Esophagus squamous epithelium (tissue), 5 donors: Measurements from ENCODE around the gene COL23A1. TPM values are rescaled to one million over a fixed set of nuclear protein-coding genes. Genes with fewer than 3 reads are reported as not detected.

Experiments
- DNase-seq: peaks from one replicate; lab custom pipeline; 2025; lab: John Stamatoyannopoulos, UW
- H3K27ac ChIP-seq, 4 donors: fragments of 200-600 bp; sonication (generic); one replicate each; pipeline ENCODE4 v1.5.1; 2016 to 2019; ENCODE audit warnings: mild to moderate bottlenecking in 1 of 4
- H3K27me3 ChIP-seq, 4 donors: fragments of 200-600 bp; sonication (generic); 1 replicate in 3 of 4; 2 replicates in 1 of 4; pipeline versions ENCODE4 v1.5.1 to v1.6.0; 2017 to 2021; ENCODE audit warnings: antibody characterized with exemption in 1 of 4
- H3K36me3 ChIP-seq, 3 donors: fragments of 200-600 bp; sonication (generic); one replicate each; pipeline ENCODE4 v1.5.1; 2016 to 2019
- H3K4me1 ChIP-seq, 3 donors: fragments of 200-600 bp; sonication (generic); one replicate each; pipeline ENCODE4 v1.5.1; 2017 to 2019
- H3K4me3 ChIP-seq, 4 donors: fragments of 200-600 bp; sonication (generic); 1 replicate in 3 of 4; 2 replicates in 1 of 4; pipeline ENCODE4 v1.5.1; 2016 to 2019; ENCODE audit warnings: mild to moderate bottlenecking in 2 of 4, moderate library complexity in 1 of 4
- H3K9me3 ChIP-seq, 3 donors: fragments of 200-600 bp; sonication (generic); one replicate each; pipeline ENCODE4 v1.5.1; 2016 to 2019
- POLR2A ChIP-seq, 4 donors: fragments of 450-650 bp; IDR thresholded peaks; one replicate each; pipeline ENCODE4 v1.6.1; 2017; ENCODE audit warnings: antibody characterized with exemption in 4 of 4, mild to moderate bottlenecking in 4 of 4, moderate library complexity in 3 of 4
- WGBS, 2 donors: methylation state at CpG; one replicate each; pipeline ENCODE4 v1.1.5; 2018; 5-methylcytosine and 5-hydroxymethylcytosine counted together
- intact Hi-C: fragments of 100-400 bp; cut with DNase I; formaldehyde crosslinking; loops from one replicate; pipeline ENCODE4 v1.15.0; 2022
- total RNA-seq, 4 donors: library from RNA; depleted of rRNA; stranded (reverse); fragments of >200 nt; gene quantifications; one replicate each; pipeline ENCODE4 v1.1.0, GENCODE V29; 2016
- TF ChIP-seq, protein P1 (sequence below), 6 experiments: fragments of 450-650 bp in 4 of 6; fragments of 200-600 bp in 2 of 6; sonication (generic) in 2 of 6; IDR thresholded peaks; one replicate each; pipeline ENCODE4 v1.5.1; 2016 to 2019; ENCODE audit warnings: antibody characterized with exemption in 6 of 6, mild to moderate bottlenecking in 4 of 6, moderate library complexity in 4 of 6
- donor health status: DM: yes; HTN: yes; CAD: no.

Gene COL23A1
- total RNA-seq, 4 donors from 2014 or later: 0.41 to 1.5 (median 0.44) TPM; not detected in 1

- no peak overlapping the region for H3K4me3 ChIP-seq
- DNase-seq: no peak
- WGBS, 2 donors: 79 to 83% methylated on average over 3 to 4 of the region's 5 CpGs
- TF ChIP-seq POLR2A (IDR thresholded peaks at IDR 0.05): no peak
- TF ChIP-seq, protein P1, sequence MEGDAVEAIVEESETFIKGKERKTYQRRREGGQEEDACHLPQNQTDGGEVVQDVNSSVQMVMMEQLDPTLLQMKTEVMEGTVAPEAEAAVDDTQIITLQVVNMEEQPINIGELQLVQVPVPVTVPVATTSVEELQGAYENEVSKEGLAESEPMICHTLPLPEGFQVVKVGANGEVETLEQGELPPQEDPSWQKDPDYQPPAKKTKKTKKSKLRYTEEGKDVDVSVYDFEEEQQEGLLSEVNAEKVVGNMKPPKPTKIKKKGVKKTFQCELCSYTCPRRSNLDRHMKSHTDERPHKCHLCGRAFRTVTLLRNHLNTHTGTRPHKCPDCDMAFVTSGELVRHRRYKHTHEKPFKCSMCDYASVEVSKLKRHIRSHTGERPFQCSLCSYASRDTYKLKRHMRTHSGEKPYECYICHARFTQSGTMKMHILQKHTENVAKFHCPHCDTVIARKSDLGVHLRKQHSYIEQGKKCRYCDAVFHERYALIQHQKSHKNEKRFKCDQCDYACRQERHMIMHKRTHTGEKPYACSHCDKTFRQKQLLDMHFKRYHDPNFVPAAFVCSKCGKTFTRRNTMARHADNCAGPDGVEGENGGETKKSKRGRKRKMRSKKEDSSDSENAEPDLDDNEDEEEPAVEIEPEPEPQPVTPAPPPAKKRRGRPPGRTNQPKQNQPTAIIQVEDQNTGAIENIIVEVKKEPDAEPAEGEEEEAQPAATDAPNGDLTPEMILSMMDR (IDR thresholded peaks at IDR 0.05): no peak
- no peaks in the 10 kb centered on the region for H3K4me1 ChIP-seq
- intact Hi-C loops: no loop called here
- H3K36me3 ChIP-seq: peaks cover 4 to 99% (median 9%) of the 10 kb centered on the region in 3 donors
- no peaks in the 10 kb centered on the region for H3K9me3 ChIP-seq
- H3K27ac ChIP-seq: no peak overlapping the region
- H3K27me3 ChIP-seq: no peaks in the 10 kb centered on the region
Observed at GRCh38 chr5:178221853-178222252, 368.3 kb downstream of the COL23A1 start.

DNA sequence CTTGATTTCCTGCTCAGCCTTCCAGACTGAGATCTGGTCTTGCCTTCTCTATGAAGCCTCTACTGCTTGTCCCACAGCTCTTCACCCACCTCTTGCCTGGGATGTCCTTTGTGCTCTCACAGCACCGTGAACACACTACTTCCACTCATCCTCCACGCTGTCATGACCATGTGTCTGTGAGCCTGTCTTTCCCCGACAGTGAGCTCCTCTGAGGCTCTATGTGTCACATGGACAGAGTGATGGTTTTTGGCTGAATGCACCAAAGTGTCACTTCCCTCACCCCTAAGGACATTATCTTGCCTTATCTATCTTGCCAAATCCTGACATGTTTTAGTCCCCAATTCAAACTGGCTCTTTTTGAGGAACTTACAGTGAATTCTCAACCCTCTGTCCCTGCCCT is 368.9 kb downstream of the COL23A1 start:
- intact Hi-C loops: no loop called here

GRCh38 chr5:178218827-178219226 is 371.4 kb downstream of the COL23A1 start:
- no peak for DNase-seq
- no peaks in the 10 kb centered on the region for H3K27me3 ChIP-seq
- TF ChIP-seq POLR2A (IDR thresholded peaks at IDR 0.05): no peak
- TF ChIP-seq, protein P1 (IDR thresholded peaks at IDR 0.05): no peak
- no peak overlapping the region for H3K27ac ChIP-seq
- H3K4me1 ChIP-seq: peaks cover 0 to 11% (median 3%) of the 10 kb centered on the region in 3 donors
- H3K9me3 ChIP-seq: no peaks in the 10 kb centered on the region
- peaks cover 27 to 99% (median 30%) of the 10 kb centered on the region in 3 donors for H3K36me3 ChIP-seq
- no peak overlapping the region for H3K4me3 ChIP-seq
- intact Hi-C loops: no loop called here
- 62 to 81% methylated on average over 3 of the region's 3 CpGs for WGBS, 2 donors

More for the DNA sequence above, 368.9 kb downstream of the COL23A1 start:
- peaks cover 4 to 99% (median 13%) of the 10 kb centered on the region in 3 donors for H3K36me3 ChIP-seq
- H3K4me3 ChIP-seq: no peak overlapping the region
- no peaks in the 10 kb centered on the region for H3K4me1 ChIP-seq
- H3K9me3 ChIP-seq: no peaks in the 10 kb centered on the region
- DNase-seq: no peak
- no peaks in the 10 kb centered on the region for H3K27me3 ChIP-seq
- 62 to 77% methylated on average over 3 of the region's 3 CpGs for WGBS, 2 donors
- TF ChIP-seq POLR2A (IDR thresholded peaks at IDR 0.05): no peak
- TF ChIP-seq, protein P1 (IDR thresholded peaks at IDR 0.05): no peak
- H3K27ac ChIP-seq: no peak overlapping the region

- intact Hi-C loops: no loop called here
- Histone ChIP-seq H3K27ac (no peak overlapping the region), H3K36me3 (peaks cover 32 to 99% (median 33%) of the 10 kb centered on the region in 3 donors)
Observed at GRCh38 chr5:178218237-178218776, 371.9 kb downstream of the COL23A1 start.

DNA sequence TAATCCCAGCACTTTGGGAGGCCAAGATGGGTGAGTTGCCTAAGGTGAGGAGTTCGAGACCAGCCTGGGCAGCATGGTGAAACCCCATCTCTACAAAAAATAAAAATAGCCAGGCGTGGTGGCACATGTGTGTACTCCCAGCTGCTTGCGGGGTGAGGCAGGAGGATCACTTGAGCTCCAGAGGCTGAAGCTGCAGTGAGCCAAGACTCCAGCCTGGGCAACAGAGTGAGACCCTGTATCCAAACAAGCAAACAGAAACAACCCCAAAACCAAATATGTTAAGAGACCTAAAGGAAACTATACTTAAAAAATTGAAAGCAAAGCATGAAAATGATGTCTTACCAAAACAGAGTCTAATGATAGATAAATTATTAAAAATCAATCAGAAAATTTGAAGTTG is 373.4 kb downstream of the COL23A1 start:
- intact Hi-C loops: no loop called here
- Histone ChIP-seq H3K27me3 (no peaks in the 10 kb centered on the region), H3K9me3 (no peaks in the 10 kb centered on the region), H3K27ac (no peak overlapping the region), H3K36me3 (peaks cover 45 to 99% (median 46%) of the 10 kb centered on the region in 3 donors), H3K4me1 (peaks cover 0 to 11% (median 3%) of the 10 kb centered on the region in 3 donors), H3K4me3 (no peak overlapping the region)
- TF ChIP-seq POLR2A (IDR thresholded peaks at IDR 0.05): no peak
- TF ChIP-seq, protein P1 (IDR thresholded peaks at IDR 0.05): no peak
- no peak for DNase-seq
- WGBS, 2 donors: 86 to 89% methylated on average over 3 of the region's 3 CpGs

More at GRCh38 chr5:178218237-178218776, 371.9 kb downstream of the COL23A1 start:
- no peak overlapping the region for H3K4me3 ChIP-seq
- H3K4me1 ChIP-seq: peaks cover 0 to 11% (median 3%) of the 10 kb centered on the region in 3 donors
- no peaks in the 10 kb centered on the region for H3K27me3 ChIP-seq
- H3K9me3 ChIP-seq: no peaks in the 10 kb centered on the region
- no peak for TF ChIP-seq POLR2A (IDR thresholded peaks at IDR 0.05)
- WGBS, 2 donors: 78 to 81% methylated on average over 5 of the region's 5 CpGs
- DNase-seq: no peak
